Occipital lobe (tissue), 2 donors: ENCODE data around the gene DNAJC2. TPM values are rescaled to one million over a fixed set of nuclear protein-coding genes. Genes with fewer than 3 reads are reported as not detected.
"Not testable (repeated sequence)": the region's sequence is repeated elsewhere in the genome, so short reads cannot be mapped to it uniquely, and the experiment has no call there.

Source experiments
- DNase-seq: peaks from one replicate; lab custom pipeline; 2025; lab: John Stamatoyannopoulos, UW
- total RNA-seq: library from RNA; depleted of rRNA; stranded (reverse); fragments of >200 nt; gene quantifications from one replicate; pipeline ENCODE4 v1.2.3, GENCODE V29; 2014

DNAJC2 gene
- total RNA-seq, 1 donor from 2014 or later, result 15.9 TPM

DNA sequence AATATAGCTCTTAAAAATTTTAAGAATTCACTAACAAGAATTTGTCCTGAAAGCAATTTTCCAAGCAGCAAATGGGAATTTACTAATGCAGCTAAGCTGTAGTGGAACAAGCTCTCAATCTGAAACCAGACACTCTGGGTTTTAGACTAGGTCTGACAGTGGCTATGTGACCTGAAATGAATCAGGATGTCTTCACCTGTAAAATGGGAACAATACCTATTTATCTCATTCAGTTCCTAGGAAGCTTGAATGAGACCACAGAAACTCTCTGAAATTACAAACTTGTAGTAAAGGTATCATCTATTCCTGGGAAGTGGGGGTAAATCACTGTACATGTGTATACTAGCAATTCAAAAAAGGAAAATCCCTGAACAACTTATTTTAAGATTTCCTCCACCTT lies 1.2 kb downstream of the DNAJC2 start:
- no peak for DNase-seq

DNA sequence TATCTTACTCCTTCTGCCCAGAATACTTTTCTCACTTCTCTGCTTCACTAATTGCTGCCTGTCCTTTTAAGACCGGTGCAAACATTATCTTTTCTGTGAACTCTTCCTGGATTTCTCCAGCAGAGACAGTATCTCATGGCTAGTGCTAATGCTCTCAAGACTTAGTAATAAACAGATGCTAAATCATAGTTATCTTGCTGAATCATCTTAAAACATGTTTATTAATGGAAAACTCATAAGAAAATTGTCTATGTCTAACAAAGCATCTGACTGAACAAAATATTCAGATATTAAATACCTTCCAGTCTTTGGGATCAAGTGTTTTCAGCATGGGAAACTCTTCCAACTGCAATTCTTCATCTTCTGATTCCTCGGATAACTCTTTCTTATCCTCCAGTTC lies 3.1 kb downstream of the DNAJC2 start:
- DNase-seq, result no peak

DNA sequence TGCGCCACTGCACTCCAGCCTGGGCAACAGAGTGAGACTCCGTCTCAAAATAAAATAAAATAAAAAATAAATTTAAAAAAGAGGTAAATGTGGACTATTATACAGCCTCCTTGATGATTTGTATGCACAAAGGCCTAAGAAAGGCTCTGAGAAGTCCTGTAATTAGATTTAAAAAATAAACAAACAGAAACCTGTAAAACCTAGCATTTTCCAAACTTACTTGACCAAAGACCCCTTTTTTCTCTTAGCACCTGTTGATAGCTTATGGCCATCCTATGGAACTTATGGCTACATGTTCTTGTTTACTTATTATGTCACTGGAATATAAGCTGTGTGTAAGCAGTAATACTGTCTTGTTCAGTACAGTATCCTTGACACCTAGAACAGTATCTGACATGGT lies 5.7 kb downstream of the DNAJC2 start:
- DNase-seq, result no peak

DNA sequence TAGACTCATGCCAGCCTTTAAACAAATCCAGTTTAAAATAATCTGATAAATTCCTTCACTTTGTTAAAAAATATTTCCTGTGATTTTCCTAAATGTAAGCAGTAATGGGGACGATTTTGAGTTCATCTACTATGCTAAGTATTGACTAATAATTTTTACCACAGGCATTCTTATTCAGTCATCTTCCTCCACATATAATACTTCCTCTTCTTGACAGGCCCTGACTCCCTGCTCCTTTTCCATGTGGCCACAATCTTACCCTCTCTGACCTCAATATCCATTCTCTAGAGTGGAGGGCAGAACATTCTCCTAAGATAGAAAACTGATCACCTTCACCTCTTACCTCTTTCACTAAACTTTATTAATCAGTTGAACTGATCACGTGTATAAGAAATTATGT lies 7.8 kb downstream of the DNAJC2 start:
- no peak for DNase-seq

DNA sequence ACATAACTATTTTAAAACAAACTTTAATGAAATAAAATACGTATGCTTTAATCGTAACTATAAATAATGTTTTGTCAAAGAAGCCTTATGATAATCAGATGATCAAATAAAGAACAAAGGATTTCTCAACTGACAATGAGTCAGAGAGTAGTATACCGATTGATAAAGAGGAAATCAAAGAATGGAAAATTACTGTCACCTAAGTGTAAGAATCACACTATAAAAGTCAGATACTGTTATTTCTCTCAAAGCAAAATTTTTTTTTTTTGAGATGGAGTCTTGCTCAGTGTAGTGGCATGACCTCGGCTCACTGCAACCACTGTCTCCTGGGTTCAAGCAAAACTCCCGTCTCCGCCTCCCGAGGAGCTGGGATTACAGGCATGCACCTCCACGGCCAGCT lies 18.8 kb downstream of the DNAJC2 start:
- DNase-seq, result no peak

DNA sequence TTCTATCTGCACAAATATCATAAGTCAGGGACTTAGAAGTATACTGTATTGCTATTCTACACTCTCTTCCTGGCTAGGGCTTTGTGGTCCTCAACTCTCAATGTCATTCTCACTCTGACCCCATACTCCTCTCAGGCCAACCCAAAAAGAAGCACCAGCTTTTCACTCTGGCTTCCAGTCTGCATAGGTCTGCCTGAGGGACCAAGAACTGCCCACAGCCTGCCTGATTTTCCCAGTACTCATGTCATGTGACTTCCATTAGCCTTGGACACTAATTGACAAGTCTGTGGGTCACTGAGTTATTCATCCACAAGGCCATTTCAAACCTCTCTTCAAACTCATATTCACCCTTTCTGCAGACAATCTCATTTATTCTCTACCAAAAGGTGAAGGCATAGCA lies 27.6 kb downstream of the DNAJC2 start:
- no peak for DNase-seq

DNA sequence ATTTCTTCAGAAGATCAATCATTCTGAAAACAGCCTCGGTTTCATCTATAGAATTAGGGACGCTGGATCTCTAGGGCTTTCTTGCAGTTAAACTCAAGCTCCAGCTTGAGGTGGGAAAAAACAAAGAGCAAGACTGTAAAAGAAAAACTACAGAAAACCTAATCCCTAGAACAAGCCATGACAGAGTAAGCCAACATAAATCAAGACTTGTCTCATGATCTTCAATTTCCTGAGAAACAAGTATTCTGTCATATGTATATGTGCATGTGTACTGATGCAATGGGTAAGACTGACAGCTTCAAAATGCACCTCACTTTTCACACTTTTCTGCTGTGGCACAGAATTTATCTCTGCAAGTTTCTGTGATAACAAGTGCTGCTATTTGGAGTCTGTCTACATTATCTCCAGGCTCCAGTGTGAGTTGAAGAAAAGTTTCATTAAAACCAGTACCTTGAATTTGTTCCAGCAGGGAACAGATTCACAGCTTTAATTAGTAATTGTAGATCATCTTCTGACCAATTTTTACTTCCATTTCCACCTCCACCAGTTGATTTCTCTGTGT lies 28.1 kb downstream of the DNAJC2 start:
- no peak for DNase-seq

DNA sequence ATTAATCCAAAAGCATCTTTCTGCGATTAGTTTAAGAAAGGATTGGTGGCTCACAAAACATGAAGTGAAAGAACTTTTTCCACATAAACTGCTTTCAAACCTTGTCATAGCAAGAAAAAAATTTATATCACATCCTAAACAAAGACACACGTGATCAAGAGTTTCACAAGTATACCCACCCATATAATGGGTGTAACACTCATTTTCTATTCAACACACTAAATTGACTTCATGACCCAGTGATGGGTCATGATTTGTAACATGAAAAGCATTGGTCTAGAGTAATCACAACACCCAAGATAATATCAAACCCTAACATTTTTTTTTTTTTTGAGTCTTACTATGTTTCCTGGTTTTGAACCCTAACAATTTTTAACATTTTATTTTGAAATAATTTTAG lies 29.7 kb downstream of the DNAJC2 start:
- DNase-seq, result no peak

DNA sequence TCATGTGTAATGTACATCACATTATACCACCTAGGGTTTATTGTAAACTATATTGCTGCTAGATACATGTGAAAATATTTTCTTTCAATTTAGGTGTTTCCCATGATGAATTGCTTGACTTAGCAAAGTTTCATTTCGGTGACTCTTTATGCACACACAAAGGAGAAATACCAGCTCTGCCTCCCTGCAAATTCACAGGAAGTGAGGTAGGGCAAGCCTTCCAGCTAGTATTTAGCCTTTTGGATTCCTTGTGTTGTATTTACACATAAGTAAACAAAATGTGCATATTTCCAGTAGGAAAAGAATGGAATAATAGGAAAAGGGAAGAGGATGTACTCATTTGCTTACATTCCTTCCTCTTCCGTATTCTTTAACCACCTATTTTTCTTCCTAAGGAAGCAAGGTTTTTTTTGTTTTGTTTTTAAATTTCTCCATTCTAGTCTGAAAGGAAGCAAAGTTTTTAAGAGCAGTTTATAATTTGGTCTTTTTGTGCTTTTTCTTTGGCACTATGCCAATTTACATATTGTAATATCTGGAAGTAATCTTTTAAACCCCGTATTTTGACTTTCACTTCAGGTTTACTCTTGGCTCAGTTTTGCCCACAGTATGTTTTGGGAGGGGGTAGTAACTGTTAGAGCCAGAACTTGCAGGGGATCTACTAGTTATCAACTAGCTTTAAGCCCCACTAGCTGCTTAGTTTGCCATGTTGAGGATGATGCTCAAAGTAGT lies 36.9 kb downstream of the DNAJC2 start:
- DNase-seq, result no peak

DNA sequence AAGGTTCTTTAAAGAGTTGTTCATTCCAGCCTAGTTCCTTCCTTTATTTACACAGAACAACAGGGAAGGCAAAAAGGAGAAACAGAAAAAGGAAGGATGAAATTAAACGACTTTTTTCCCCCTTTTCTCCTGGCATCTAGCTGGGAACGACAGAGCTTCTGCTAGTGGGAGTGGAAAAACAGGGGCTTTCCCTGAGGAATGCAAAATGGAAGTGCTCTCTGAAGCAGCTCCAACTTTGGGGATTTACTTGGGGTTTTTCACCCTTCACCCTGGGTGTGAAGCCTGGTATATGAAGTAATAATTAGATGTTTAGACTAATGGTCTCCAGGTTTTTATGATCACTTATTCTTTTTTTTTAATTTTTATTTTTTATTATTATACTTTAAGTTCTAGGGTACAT lies 43.1 kb downstream of the DNAJC2 start:
- DNase-seq, result no peak

DNA sequence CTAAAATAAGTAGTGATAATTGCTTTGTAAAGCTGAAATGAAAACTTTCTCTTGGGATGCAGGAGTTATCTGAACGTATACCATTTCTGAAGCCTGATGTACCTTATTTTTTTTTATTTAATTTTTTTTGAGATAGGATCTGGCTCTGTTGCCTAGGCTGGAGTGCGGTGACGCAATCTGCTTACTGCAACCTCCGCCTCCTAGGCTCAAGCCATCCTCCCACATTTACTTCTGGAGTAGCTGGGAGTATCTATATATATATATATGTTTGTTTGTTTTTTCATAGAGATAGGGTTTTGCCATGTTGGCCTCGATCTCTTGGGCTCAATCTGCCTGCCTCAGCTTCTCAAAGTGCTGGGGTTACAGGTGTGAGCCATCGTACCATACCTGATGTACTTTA lies 44.9 kb downstream of the DNAJC2 start:
- DNase-seq, result no peak

DNA sequence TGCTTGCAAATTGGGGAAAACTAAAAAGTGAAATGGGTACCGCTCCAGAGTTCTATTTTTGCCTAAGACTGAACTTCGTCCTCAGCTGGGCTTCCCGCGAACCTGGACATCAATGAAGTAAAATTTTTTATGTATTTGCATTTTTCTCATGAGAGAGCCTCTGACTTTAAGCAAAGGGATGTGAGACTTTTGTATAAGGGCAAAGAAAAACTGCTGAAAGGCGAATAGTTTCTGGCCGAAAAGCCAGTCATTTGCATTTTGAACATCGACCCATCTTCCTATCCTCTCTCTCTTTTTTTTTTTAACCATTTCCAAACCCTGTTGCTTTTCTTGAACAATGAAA lies 46.8 kb downstream of the DNAJC2 start:
- no peak for DNase-seq

DNA sequence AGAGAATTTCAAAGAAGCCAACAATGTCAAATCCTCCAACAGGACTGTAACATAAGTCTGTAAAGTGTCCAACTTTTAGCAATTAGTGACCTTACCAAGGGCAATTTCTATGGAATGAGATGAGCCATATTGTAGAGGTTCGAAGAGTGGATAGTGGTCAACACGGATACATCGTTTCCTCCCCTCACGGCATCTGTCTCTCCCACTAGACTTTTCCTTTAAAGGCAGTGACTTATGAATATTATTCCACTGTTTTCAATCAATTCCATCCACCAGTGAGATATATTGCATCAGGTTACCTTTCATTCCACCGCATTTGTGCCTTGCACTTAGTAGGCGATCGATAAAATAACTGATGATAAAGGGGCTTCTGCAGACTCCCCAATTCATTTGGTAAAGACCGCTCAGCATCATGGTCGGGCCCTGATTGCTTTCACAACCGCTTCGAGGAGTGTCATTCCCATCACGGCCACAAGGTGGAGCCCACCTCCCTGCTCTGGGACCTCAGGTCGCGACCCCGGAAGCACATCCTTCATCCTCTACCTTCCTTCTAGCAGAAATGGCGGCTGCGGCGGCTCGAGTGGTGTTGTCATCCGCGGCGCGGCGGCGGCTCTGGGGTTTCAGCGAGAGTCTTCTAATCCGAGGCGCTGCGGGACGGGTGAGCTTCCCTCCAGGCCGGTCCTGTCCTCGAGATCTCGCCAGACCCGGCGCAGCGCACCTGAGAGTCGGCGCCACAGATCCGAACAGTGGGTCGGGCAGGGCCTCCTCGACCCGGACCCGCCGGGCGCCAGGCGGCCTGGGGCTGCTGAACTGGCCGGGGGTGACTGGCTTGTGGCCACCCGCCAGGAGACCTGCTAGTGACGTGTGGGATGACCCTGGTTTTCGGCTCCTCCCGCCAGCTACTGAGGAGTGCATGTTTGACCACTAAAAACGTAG lies 47.4 kb downstream of the DNAJC2 start, which contains the start of gene PMPCB:
TSS of gene PMPCB (plus strand) at position 535 of the 936 bp plus-strand sequence. CDS start at position 560, 25 bp downstream.
- DNase-seq, result peak; percentile 90

DNA sequence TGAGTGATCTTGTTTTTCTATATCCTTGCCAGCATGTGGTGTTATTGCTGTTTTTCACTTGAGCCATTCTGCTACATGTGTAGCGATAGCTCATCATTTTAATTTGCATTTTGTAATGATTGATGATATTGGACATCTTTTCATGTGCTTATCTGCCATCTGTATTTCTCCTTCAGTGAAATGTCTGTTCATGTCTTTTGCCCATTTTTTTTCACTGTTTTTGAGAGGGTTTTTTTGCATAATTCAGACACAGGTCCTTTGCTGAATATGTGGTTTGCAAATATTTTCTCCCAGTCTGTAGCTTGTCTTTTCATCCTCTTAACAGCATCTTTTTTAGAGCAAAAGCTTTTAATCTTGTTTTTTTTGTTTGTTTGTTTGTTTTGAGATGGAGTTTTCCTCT lies 51.0 kb downstream of the DNAJC2 start:
- DNase-seq, result no peak

DNA sequence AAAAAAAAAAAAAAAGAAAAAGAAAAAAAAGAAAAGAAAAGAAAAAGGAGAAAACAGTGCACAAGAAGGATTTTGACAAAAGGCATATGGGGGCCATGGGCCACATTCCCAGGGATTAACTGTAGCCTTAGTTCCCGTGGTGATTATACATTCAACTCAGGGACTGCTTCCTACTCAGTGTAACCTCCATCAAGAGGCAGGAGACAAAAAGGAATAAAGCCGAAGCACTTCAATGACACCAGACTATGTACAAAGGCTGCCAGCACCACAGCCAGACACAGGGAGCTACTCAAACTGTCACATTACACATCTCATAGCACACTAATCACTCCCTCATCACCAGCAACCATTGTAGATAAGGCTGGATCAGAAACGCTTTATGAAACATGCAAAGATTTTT lies 52.4 kb downstream of the DNAJC2 start:
- DNase-seq, result no peak

DNA sequence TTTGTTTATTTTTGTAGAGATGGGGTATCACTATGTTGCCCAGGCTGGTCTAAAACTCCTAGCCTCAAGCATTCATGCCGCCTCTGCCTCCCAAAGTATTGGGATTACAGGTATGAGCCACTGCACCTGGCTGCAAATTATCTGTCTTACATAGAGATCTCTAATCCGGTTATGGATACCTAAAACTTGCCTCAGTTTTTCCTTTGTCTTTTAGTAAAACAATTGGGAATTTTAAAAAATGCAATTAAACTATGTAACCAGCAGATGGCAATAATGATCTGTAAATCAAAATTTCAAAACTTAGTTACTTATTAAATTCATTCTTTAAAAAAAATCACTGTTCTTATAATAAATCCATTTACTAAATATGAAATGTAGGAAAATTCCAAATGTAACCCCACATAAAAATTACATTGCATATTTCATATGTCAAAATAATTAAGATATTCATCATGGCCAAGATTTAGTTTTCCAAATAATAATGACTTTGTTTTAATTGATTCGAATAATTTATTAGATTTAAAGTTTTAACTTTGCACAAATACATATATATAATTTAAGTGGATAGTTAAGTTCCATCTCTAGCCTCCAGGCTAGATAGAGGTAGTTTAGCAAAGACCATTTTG lies 61.7 kb downstream of the DNAJC2 start:
- DNase-seq, result not testable (repeated sequence)

DNA sequence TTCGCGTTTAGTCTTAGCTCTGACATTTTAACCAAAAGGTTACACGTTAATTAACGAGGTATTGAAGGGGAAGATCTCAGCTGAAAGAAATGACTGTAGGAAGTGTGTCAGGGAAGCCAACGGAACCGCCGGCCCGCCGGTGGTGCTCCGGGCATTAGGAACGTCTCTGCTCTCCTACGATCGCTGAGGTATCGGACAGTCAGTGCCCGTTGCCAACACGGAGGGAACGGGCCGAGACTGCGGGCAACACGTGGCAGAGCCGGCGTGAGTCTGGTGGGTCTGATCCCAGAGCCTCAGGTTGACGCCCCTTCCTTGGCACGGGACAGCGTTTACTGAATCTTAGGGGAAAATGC lies 63.8 kb downstream of the DNAJC2 start:
- DNase-seq, result peak; percentile 37

DNA sequence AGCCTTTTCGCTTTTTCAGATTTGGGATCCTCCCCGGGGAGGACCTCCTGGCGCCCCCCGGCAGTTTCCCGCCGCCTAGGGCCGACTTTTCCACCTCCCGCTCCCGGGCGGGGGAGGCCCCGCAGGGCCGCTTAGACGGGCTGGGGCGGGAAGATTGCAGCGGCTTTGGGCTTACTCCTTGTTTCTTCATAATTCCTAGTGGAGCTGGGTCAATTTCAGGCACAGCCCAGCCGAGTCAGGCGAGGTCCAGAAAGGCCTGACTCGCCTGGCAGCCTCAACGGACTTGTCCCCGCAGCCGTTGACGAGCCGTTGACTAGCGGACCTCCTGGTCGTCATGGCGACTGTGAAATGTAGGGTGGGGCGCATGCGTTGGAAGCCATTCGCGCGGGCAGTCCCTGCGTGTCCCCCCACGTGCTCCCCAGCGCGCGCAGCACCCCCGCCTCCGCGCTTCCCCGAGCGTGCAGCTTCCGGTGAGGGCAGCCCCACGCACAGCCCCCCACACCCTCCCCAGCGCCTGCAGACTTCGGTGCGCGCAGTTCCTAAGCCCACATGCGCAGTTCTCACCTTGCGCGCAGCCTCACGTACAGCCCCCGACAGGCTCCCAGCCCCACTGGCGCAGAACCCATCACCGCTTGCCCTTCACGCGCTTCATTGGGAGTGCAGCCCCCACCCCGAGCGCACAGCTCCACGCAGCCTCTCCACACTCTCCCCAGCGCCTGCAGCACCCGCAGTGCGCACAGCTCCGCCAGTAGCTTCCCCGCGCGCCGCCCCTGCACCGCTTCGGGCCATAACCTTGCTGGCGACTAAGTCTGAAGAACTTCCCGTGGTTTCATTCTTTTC lies 64.4 kb downstream of the DNAJC2 start:
- DNase-seq, result peak; percentile 70

DNA sequence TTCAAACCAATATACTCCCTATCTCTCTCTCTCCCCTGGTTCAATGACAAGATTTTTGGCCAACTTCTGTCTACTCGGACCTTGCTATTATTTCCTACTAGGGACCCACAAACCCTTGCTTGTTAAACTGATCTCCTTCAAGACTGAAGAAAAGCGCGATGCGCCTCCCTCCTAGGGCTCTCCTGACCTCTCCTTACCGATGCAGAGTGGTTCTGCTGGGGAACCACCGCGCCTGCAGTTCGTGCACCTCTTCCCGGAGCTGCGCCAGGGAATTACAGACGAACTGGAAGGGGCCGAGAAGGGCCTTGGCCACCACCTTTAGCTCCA lies 65.0 kb downstream of the DNAJC2 start:
- peak; percentile 22 for DNase-seq

DNA sequence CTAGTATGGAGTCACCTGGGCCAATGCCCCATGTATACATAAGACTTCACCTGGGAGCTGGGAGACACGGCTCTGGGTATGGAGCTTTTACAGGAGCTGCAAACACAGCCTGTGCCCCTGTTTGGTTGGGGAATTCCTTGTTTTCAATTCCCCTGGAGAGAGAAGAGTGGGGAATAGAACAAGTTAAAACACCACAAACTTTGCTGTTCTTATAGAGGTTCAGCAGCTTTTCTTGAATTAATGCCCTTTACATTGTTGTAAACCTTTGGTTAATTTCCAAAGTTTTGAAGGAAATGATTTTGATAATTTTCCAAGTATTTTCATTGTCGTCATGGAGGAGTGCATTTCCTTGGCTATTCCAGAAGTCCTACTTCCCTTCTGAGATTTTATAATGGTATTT lies 66.4 kb downstream of the DNAJC2 start:
- not testable (repeated sequence) for DNase-seq

DNA sequence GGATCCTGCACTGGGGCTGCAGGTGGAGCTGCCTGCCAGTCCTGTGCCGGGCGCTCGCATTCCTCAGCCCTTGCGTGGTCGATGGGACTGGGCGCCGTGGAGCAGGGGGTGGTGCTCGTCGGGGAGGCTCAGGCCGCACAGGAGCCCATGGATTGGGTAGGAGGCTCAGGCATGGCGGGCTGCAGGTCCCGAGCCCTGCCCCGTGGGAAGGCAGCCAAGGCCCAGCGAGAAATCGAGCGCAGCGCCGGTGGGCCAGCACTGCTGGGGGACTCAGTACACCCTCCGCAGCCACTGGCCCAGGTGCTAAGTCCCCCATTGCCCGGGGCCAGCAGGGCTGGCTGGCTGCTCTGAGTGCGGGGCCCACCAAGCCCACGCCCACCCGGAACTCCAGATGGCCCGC lies 69.7 kb downstream of the DNAJC2 start:
- not testable (repeated sequence) for DNase-seq
